Measurements from ENCODE around the gene IL15. TPM values are rescaled to one million over a fixed set of nuclear protein-coding genes. Genes with fewer than 3 reads are reported as not detected.

IL15 gene
- total RNA-seq, 1 experiment from 2014 or later: 7.1 TPM

- no TSS peak for BruUV-seq (replicated peaks)
- TF ChIP-seq EZH2 (IDR thresholded peaks at IDR 0.05; ENCODE audit: low read length, unreplicated experiment) (no peak), CTCF (conservative IDR thresholded peaks at IDR 0.05; ENCODE audit: low read depth, low read length) (no peak), EZH2phosphoT487 (IDR thresholded peaks at IDR 0.05; ENCODE audit: borderline replicate concordance, low read length) (no peak)
- ChIA-PET POLR2A (ENCODE audit: unreplicated experiment) (no interaction called here), CTCF (no interaction called here)
- H3K4me2 ChIP-seq (ENCODE audit: low read length): no peak overlapping the region
- no peaks in the 10 kb centered on the region for H3K36me3 ChIP-seq (ENCODE audit: low read depth, low read length)
- H3K4me3 ChIP-seq (ENCODE audit: low read length): no peak overlapping the region
- no peaks in the 10 kb centered on the region for H3K27me3 ChIP-seq (ENCODE audit: low read length)
- H4K20me1 ChIP-seq (ENCODE audit: low read length): no peaks in the 10 kb centered on the region
- ATAC-seq (no peak), DNase-seq (no peak)
- H3K9ac ChIP-seq (ENCODE audit: low read length): no peak overlapping the region
- no peak overlapping the region for H2AFZ ChIP-seq (ENCODE audit: low read length)
- no peaks in the 10 kb centered on the region for H3K9me2 ChIP-seq (replicated peaks; ENCODE audit: low read length)
- intact Hi-C loops (cut with micrococcal nuclease): loop anchor here (10.0 kb wide), 1 partner anchor 175 kb away; no protein-coding TSS in a partner anchor
- H3K79me2 ChIP-seq (ENCODE audit: low read length): no peaks in the 10 kb centered on the region
- no peaks in the 10 kb centered on the region for H3K9me3 ChIP-seq (ENCODE audit: low read length)
- H3K27ac ChIP-seq (ENCODE audit: low read length): no peak overlapping the region
- peaks cover 16% of the 10 kb centered on the region for H3K4me1 ChIP-seq (ENCODE audit: insufficient read depth, low read length)
- H3F3A ChIP-seq (ENCODE audit: low read length, unreplicated experiment): no peaks in the 10 kb centered on the region
Measured at GRCh38 chr4:141719585-141719984, 83.2 kb downstream of the IL15 start.

GRCh38 chr4:141721174-141721573, 84.8 kb downstream of the IL15 start:
- ChIA-PET CTCF (no interaction called here), POLR2A (ENCODE audit: unreplicated experiment) (no interaction called here)
- Histone ChIP-seq H3F3A (ENCODE audit: low read length, unreplicated experiment) (peaks cover 3% of the 10 kb centered on the region), H3K27me3 (ENCODE audit: low read length) (no peaks in the 10 kb centered on the region), H3K9ac (ENCODE audit: low read length) (no peak overlapping the region), H3K79me2 (ENCODE audit: low read length) (no peaks in the 10 kb centered on the region), H3K9me3 (ENCODE audit: low read length) (no peaks in the 10 kb centered on the region), H3K36me3 (ENCODE audit: low read depth, low read length) (no peaks in the 10 kb centered on the region), H3K4me3 (ENCODE audit: low read length) (no peak overlapping the region), H4K20me1 (ENCODE audit: low read length) (no peaks in the 10 kb centered on the region), H2AFZ (ENCODE audit: low read length) (no peak overlapping the region), H3K9me2 (replicated peaks; ENCODE audit: low read length) (no peaks in the 10 kb centered on the region), H3K4me1 (ENCODE audit: insufficient read depth, low read length) (peaks cover 16% of the 10 kb centered on the region), H3K27ac (ENCODE audit: low read length) (no peak overlapping the region), H3K4me2 (ENCODE audit: low read length) (no peak overlapping the region)
- ATAC-seq (no peak), DNase-seq (no peak)
- no peak for TF ChIP-seq EZH2phosphoT487 (IDR thresholded peaks at IDR 0.05; ENCODE audit: borderline replicate concordance, low read length)
- no peak for TF ChIP-seq CTCF (conservative IDR thresholded peaks at IDR 0.05; ENCODE audit: low read depth, low read length)
- no peak for TF ChIP-seq EZH2 (IDR thresholded peaks at IDR 0.05; ENCODE audit: low read length, unreplicated experiment)
- BruUV-seq (replicated peaks): no TSS peak
- intact Hi-C loops (cut with micrococcal nuclease): loop anchor here (10.0 kb wide), 1 partner anchor 134 kb away; no protein-coding TSS in a partner anchor

GRCh38 chr4:141724646-141725045, 88.3 kb downstream of the IL15 start:
- no peaks in the 10 kb centered on the region for H3K36me3 ChIP-seq (ENCODE audit: low read depth, low read length)
- peaks cover 3% of the 10 kb centered on the region for H3F3A ChIP-seq (ENCODE audit: low read length, unreplicated experiment)
- H3K9me3 ChIP-seq (ENCODE audit: low read length): no peaks in the 10 kb centered on the region
- intact Hi-C loops (cut with micrococcal nuclease): loop anchor here (10.0 kb wide), 1 partner anchor 130 kb away; no protein-coding TSS in a partner anchor
- H3K4me1 ChIP-seq (ENCODE audit: insufficient read depth, low read length): peaks cover 16% of the 10 kb centered on the region
- H3K9ac ChIP-seq (ENCODE audit: low read length): no peak overlapping the region
- ChIA-PET POLR2A (ENCODE audit: unreplicated experiment) (no interaction called here), CTCF (no interaction called here)
- H2AFZ ChIP-seq (ENCODE audit: low read length): no peak overlapping the region
- H4K20me1 ChIP-seq (ENCODE audit: low read length): no peaks in the 10 kb centered on the region
- H3K9me2 ChIP-seq (replicated peaks; ENCODE audit: low read length): no peaks in the 10 kb centered on the region
- TF ChIP-seq CTCF (conservative IDR thresholded peaks at IDR 0.05; ENCODE audit: low read depth, low read length) (no peak), EZH2phosphoT487 (IDR thresholded peaks at IDR 0.05; ENCODE audit: borderline replicate concordance, low read length) (no peak), EZH2 (IDR thresholded peaks at IDR 0.05; ENCODE audit: low read length, unreplicated experiment) (no peak)
- BruUV-seq (replicated peaks): no TSS peak
- ATAC-seq (peak; percentile 97), DNase-seq (peak; percentile 72)
- H3K27me3 ChIP-seq (ENCODE audit: low read length): no peaks in the 10 kb centered on the region
- H3K4me2 ChIP-seq (ENCODE audit: low read length): no peak overlapping the region
- H3K79me2 ChIP-seq (ENCODE audit: low read length): no peaks in the 10 kb centered on the region
- H3K4me3 ChIP-seq (ENCODE audit: low read length): no peak overlapping the region
- H3K27ac ChIP-seq (ENCODE audit: low read length): no peak overlapping the region
